ENCODE measurements around the gene SLC49A3.
"Not testable (repeated sequence)": the region's sequence is repeated elsewhere in the genome, so short reads cannot be mapped to it uniquely, and the experiment has no call there.

SLC49A3 gene

DNA sequence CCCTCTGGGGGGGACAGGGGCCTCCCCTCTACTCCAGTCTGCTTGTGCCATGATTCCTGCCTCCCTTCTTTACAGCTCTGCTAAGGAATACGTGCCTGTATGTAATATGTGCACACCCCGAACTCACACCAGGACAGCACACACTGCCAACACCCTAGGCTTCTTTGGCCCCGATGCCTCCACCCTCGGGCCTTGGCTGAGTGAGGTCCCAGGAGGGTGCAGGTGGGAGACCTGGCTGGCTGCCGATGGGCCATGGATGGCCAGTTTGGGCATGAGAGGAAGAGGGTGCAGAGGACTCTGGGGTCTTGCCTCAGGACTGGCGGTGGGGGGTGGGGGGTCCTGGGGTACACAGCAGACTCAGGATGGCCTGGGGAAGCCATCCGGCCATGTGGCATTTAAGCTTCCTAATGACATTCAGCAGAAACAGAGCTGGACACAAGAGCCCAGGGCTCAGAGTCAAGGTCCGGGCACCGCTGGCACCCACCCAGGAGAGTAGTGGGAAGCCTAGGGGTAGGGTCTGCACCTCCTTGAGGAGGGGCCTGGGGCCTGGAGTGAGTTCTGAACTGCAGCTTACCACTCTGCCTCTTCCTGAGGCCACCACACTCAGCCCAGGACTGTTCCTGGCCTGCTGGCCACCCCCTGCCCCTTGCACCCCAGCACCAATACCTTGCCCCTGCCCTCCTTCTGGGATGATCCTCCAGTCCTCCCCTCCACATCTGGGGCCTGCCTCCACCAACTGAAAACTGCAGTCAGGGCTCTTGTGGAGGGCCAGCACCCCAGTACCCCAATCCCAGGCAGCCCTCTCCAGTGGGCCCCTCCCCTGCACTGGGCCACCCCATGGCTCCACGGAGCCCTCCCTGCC lies 14.6 kb upstream of the SLC49A3 start:
- DNase-seq (ENCODE audit: low read depth in 2 of 2): no peak

GRCh38 chr4:702618-703048 lies 13.7 kb upstream of the SLC49A3 start:
- no peak for DNase-seq (ENCODE audit: low read depth in 2 of 2)

DNA sequence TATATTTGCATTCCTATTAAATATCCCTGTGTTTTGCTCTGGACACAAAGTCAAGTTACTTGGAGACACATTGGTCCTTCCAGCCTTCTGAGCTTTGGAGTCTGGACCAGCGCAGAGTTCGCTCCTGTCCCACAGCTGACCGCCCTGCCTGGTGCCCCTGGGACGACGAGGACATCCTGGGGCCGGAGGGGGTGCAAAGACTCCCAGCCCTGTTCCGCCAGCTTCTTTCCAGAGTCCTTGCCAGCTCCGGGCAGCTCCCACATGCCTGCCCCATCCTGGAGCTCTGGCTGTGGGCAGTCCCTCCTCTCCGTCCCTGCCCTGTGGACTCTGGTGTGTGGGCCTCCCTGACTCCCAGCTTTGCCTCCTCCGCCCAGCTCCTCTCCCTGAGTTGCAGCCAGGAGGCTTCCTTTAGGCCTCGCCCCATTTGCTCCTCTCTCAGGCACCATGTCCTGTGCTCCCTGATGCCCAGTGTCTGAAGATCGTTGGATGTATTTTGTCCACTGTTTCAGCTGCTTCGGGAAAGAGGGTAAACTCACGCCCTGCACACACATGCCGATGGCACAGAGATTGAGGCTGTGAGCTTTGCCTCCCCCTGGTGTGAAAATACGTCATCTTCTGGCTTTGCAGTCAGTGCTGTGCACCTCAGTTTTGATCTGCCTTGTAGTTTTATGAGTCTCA lies 11.8 kb upstream of the SLC49A3 start:
- DNase-seq (ENCODE audit: low read depth in 2 of 2): no peak

DNA sequence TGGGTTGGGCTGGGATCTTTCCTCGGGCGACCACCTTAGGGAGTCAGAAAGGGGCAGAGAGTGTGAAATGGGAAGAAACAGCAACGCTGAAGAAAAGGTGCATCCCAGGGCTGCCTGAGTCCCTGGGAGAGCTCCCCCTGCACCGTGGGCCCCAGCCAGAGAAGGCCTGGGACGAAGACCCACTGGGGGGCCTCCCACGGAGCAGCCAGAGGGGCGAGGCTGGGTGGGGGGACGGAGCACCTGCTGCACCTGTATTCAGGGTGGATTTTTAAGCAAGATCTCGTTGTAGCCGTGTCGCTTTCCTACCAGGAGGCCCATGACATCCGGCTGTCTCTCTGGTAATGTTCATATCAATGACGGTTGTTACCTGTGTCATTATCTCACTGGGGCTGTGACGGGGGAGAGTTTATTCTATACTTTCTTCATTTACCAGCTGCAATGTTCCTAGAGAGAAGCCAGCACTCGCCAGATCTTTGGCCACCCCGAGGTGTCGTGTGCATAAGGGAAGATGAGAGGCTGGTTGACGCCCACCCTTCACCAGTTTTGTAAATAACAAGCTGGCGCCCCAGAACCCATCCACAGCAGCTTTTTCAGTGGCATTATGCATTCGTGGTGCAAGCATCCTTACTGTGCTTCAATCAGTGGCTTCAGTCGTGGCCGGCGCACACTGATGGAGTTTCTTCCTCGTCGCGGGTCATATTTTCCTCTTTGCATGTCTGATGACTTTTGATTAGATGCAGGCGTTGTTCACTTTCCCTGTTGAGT lies 11.0 kb upstream of the SLC49A3 start:
- DNase-seq (ENCODE audit: low read depth in 2 of 2): no peak

- DNase-seq (ENCODE audit: low read depth in 2 of 2): not testable (repeated sequence)
These were observed 5.5 kb upstream of the SLC49A3 start for GRCh38 chr4:694341-694940.

GRCh38 chr4:692771-693554 lies 4.0 kb upstream of the SLC49A3 start:
- DNase-seq (ENCODE audit: low read depth in 2 of 2): no peak

DNA sequence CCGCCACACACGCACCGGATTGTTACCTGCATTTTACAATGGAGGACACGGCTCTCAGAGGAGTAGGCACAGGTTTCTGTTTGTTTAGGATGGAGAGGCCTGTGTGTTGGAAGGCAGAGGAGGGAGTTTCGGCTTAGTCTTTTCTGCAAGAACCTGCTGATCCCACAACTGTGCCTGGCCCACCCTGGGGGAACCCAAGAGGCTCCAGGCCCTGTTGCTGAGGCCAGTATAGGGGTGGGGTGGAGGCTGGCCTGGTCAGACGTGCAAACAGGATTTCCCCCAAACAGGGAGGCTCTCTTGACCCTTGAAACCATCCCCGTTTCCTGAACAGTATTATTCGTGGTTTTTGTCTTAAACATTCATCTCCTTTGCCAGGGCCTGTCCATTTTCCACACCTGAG lies 772 bp upstream of the SLC49A3 start:
- DNase-seq (ENCODE audit: low read depth in 2 of 2): no peak

DNA sequence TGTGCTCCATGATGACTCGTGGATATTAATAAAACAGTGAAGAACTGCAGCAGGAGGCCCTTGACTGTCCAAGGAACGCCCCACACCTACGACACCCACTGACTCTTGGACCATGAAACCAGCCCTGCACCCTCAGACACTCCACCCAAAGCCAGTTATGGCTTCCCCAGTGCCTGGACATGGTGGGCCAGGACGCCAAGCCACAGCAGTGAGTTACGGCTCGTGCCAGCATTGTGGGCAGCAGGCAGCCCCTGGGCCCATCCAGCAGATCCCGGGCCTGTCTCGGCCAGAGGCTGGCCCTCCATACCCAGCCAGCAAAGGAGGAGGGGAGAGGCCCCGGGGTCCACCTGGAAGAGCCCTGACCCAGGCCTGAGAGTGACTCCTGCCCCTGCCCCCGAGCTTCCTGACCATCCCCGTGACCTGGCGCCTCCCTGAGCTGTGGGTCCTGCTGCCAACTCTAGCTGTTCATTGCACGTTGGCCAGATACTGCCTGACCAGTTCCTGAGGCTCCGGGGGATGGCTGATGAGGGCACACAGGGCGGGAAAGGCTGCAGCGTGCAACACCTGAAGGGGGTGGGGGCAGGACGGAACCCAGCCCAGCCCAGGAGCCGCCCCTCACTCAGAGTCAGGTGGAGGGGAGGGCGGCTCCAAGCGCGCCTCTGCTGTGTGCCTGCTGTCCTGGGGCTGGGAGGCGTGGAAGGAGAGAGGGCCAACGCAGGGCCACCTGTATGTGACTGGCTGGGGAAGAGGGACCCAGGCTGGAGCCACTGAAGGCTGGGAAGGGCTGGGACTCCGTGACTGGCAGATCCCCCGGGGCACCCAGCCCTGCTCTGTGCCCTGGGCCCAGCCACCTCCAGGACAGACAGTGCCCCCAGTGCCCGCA lies 739 bp downstream of the SLC49A3 start:
- DNase-seq (ENCODE audit: low read depth in 2 of 2): no peak

GRCh38 chr4:687048-687970 lies 1.6 kb downstream of the SLC49A3 start:
- DNase-seq (ENCODE audit: low read depth in 2 of 2): no peak

DNA sequence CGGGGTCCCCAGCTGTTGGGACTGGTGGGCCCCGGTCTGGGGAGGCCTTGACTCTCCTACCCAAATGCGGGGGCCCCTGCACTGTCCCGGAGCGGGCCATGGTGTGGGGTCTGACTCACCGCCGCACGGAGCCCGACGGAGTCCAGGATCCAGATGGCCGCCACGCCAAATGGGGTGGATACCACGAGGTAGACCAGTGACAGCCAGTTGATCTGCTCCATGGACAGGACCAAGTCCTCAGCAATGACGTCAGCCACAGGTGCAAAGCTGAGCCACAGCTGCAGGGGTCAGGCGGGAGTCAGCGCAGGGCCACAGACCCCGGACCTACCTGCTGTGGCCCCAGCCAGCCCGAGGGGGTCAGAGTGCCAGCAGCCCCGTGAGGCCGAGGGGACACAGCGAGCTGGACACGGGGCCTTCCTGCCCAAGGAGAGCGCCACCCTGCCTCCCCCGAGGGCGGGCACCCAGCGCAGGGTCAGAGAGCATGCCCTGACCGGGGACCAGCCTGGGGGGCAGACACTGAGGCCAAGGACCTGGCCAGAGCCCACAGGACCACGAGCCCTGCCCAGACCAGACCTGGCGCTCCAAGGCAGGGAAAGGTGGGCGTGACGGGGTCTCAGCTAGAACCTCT lies 2.4 kb downstream of the SLC49A3 start:
- DNase-seq (ENCODE audit: low read depth in 2 of 2): no peak

DNA sequence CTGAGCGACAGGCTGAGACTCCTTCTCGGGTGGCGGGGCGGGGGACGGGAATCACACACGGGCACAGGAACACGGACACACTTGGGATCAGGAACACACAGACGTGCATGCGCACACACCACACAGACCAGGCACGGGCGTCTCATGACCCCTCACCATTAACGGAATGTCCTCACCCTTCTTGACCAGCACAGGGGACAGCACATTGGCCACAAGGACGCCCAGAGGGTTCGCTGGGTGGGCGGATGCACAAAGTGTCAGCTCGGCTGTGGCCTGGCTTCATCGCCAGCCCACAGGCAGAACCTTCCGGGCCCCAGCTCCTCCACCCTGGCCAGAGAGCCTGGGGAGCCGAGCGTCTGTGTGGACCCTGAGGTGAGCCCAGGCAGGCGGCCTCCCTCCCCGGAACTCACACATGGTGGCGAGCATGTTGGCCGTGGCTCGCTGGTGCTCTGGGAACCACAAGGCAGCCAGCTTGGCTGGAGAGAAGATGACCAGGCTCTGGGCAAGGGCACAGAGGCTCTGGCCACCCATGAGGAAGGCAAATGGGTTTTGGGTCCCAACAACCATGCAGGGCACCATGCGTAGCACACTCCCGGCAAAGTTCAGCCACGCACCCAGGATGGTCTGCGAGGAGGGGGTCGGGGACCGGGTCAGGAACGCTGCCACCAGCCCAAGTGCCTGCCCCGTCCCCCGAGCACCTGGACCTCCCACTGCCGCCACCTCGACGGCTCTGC lies 3.1 kb downstream of the SLC49A3 start:
- no peak for DNase-seq (ENCODE audit: low read depth in 2 of 2)

- no peak for DNase-seq (ENCODE audit: low read depth in 2 of 2)
These were observed 4.2 kb downstream of the SLC49A3 start for GRCh38 chr4:684623-685327.

DNA sequence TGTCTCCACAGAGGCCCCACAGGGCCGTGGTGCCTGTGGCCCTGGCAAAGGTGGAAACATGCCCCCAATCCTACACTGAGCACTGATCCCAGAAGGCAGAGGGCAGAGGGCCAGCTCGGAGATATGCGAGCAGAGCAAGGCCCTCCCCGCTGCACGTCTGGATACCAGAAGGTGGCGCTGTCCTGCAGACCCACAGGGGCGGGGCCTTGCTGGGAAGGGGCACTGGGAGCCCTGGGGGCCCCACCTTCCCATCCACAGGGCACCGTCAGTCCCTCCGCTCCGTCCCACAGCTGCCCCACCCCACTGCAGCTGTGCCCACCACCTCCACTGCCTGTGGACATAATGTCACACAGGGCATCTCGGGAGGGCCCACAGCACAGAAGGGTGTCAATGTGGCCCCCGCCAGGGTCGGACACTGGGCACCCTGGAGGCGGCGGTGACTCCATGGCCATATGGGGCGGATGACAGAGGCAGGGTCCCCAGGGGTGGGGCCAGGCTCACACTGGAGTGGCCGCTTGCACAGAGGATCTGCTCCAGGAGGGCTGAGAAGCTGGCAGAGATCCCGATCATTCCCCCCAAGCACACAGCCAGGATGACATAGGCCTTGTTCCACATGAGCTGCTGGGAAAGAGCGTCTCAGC lies 4.8 kb downstream of the SLC49A3 start:
- no peak for DNase-seq (ENCODE audit: low read depth in 2 of 2)

- DNase-seq (ENCODE audit: low read depth in 2 of 2): no peak
These were observed 5.6 kb downstream of the SLC49A3 start for GRCh38 chr4:683247-683897.

- DNase-seq (ENCODE audit: low read depth in 2 of 2): no peak
These were observed 6.3 kb downstream of the SLC49A3 start for GRCh38 chr4:682490-683172.
